ENCODE results near the gene RGL2. TPM values are rescaled to one million over a fixed set of nuclear protein-coding genes. Genes with fewer than 3 reads are reported as not detected.

The RGL2 gene
- total and polyA plus RNA-seq, 7 donors, result 5.8 to 48.9 (median 33.2) TPM

- Histone ChIP-seq H3K4me1 (peaks cover 0 to 37% (median 24%) of the 10 kb centered on the region in 4 donors), H3K27ac (peak overlapping the region; percentile 95 to 98 (median 97)), H3K27me3 (no peaks in the 10 kb centered on the region), H3K36me3 (peaks cover 10 to 59% (median 33%) of the 10 kb centered on the region in 4 donors), H3K4me3 (peak overlapping the region; percentile 62 to 93 (median 84)), H3K9me3 (no peaks in the 10 kb centered on the region)
- 0% methylated on average over 54 of the region's 54 CpGs for WGBS, 2 donors
- peak; percentile 69 to 80 for TF ChIP-seq POLR2A (IDR thresholded peaks at IDR 0.05)
- TF ChIP-seq EP300 (IDR thresholded peaks at IDR 0.05), result peak in 1 of 4 donors; percentile 21
- TF ChIP-seq POLR2AphosphoS5 (IDR thresholded peaks at IDR 0.05), result peak; percentile 78 to 93 (median 90)
- peak; percentile 39 to 79 (median 72) for TF ChIP-seq CTCF (IDR thresholded peaks at IDR 0.05)
- peak; percentile 96 for DNase-seq
- intact Hi-C loops (cut with DNase I), result loop anchor here (1.0 to 5.0 kb wide), 3 partner anchors 15 to 128 kb away; partner anchors contain the start of genes B3GALT4 and TAPBP
Observed at GRCh38 chr6:33299237-33299944, 649 bp upstream of the RGL2 start.

GRCh38 chr6:33297956-33298772, 578 bp downstream of the RGL2 start:
- Histone ChIP-seq H3K9me3 (no peaks in the 10 kb centered on the region), H3K27ac (peak overlapping the region; percentile 95 to 98 (median 97)), H3K4me1 (peaks cover 0 to 37% (median 24%) of the 10 kb centered on the region in 4 donors), H3K27me3 (no peaks in the 10 kb centered on the region), H3K4me3 (peak overlapping the region; percentile 62 to 93 (median 84)), H3K36me3 (peaks cover 10 to 58% (median 31%) of the 10 kb centered on the region in 4 donors)
- 1% methylated on average over 42 of the region's 42 CpGs for WGBS, 2 donors
- TF ChIP-seq POLR2A (IDR thresholded peaks at IDR 0.05), result peak in 1 of 2 donors; percentile 25
- no peak for TF ChIP-seq EP300 (IDR thresholded peaks at IDR 0.05)
- peak in 3 of 4 donors; percentile 57 to 85 (median 75) for TF ChIP-seq POLR2AphosphoS5 (IDR thresholded peaks at IDR 0.05)
- peak; percentile 90 for DNase-seq
- intact Hi-C loops (cut with DNase I), result loop anchor here (2.0 to 5.0 kb wide), 2 partner anchors 21 to 129 kb away; partner anchors contain the start of gene B3GALT4

- 4 to 6% methylated on average over 16 of the region's 16 CpGs for WGBS, 2 donors
- no peaks in the 10 kb centered on the region for H3K27me3 ChIP-seq
- intact Hi-C loops (cut with DNase I), result loop anchor here (5.0 kb wide), 1 partner anchor 130 kb away; no protein-coding TSS in a partner anchor
Observed at GRCh38 chr6:33297406-33297955, 1.3 kb downstream of the RGL2 start.

GRCh38 chr6:33296797-33297405, 1.8 kb downstream of the RGL2 start:
- WGBS, 2 donors, result 72 to 79% methylated on average over 12 of the region's 12 CpGs
- H3K4me3 ChIP-seq, result peak overlapping the region; percentile 62 to 93 (median 84)
- H3K27me3 ChIP-seq, result no peaks in the 10 kb centered on the region
- H3K4me1 ChIP-seq, result peaks cover 0 to 37% (median 24%) of the 10 kb centered on the region in 4 donors
- H3K27ac ChIP-seq, result peak overlapping the region; percentile 95 to 98 (median 97)
- H3K9me3 ChIP-seq, result no peaks in the 10 kb centered on the region
- intact Hi-C loops (cut with DNase I), result loop anchor here (5.0 kb wide), 1 partner anchor 130 kb away; no protein-coding TSS in a partner anchor
- TF ChIP-seq EP300 (IDR thresholded peaks at IDR 0.05), result no peak
- TF ChIP-seq POLR2AphosphoS5 (IDR thresholded peaks at IDR 0.05), result no peak
- no peak for TF ChIP-seq POLR2A (IDR thresholded peaks at IDR 0.05)
- no peak for TF ChIP-seq CTCF (IDR thresholded peaks at IDR 0.05)
- peaks cover 19 to 58% (median 31%) of the 10 kb centered on the region in 4 donors for H3K36me3 ChIP-seq
- no peak for DNase-seq

More at GRCh38 chr6:33297406-33297955, 1.3 kb downstream of the RGL2 start:
- H3K4me1 ChIP-seq, result peaks cover 0 to 37% (median 24%) of the 10 kb centered on the region in 4 donors
- peaks cover 14 to 58% (median 29%) of the 10 kb centered on the region in 4 donors for H3K36me3 ChIP-seq
- peak overlapping the region; percentile 95 to 98 (median 97) for H3K27ac ChIP-seq
- no peak for DNase-seq
- no peaks in the 10 kb centered on the region for H3K9me3 ChIP-seq
- TF ChIP-seq EP300 (IDR thresholded peaks at IDR 0.05), result no peak
- no peak for TF ChIP-seq CTCF (IDR thresholded peaks at IDR 0.05)
- no peak for TF ChIP-seq POLR2A (IDR thresholded peaks at IDR 0.05)
- no peak for TF ChIP-seq POLR2AphosphoS5 (IDR thresholded peaks at IDR 0.05)
- peak overlapping the region; percentile 62 to 93 (median 84) for H3K4me3 ChIP-seq
